A549 treated with dexamethasone at 1 μM for 4 hours (cell line): ENCODE results near the gene ELP2. TPM values are rescaled to one million over a fixed set of nuclear protein-coding genes. Genes with fewer than 3 reads are reported as not detected.

Experiments
- total RNA-seq: library from RNA; stranded (reverse); fragments of 200-300 nt; extraction: Qiagen RNA extraction; gene quantifications from 5 replicates; pipeline ENCODE4 v1.2.3, GENCODE V29; 2022

The ELP2 gene
- 29.2 to 38.2 TPM (median 32.1 TPM) in 5 replicates for total RNA-seq

GRCh38 chr18:36129300-36130038, at the start of gene ELP2, which contains the start of gene SLC39A6:
Gene ELP2 (plus strand): TSS chr18:36129899. CDS start chr18:36129934, 35 bp downstream.
Gene SLC39A6 (minus strand): TSS chr18:36129340. CDS start chr18:36127007, 2,333 bp downstream.

GRCh38 chr18:36187193-36187825, 57.6 kb downstream of the ELP2 start, which contains the start of gene MOCOS:
Gene MOCOS (plus strand): TSS chr18:36187497. CDS start chr18:36187540, 43 bp downstream.

Other genes with a start within 250 kb of the ELP2 start
- 15.6 to 25.2 TPM (median 22.3 TPM) in 5 replicates for gene RPRD1A, start 62.3 kb upstream of the ELP2 start, total RNA-seq
- 38.9 to 54.0 TPM (median 52.4 TPM) in 5 replicates for gene SLC39A6, start 559 bp upstream of the ELP2 start, total RNA-seq
- 2.7 to 4.9 TPM (median 3.6 TPM) in 5 replicates for gene MOCOS, start 57.6 kb downstream of the ELP2 start, total RNA-seq
- 2.5 to 3.3 TPM (median 2.6 TPM) in 5 replicates for gene FHOD3, start 167.8 kb downstream of the ELP2 start, total RNA-seq